DMS 273 (cell line): Measurements from ENCODE around the gene PEX14.
"Not testable (repeated sequence)": the region's sequence is repeated elsewhere in the genome, so short reads cannot be mapped to it uniquely, and the experiment has no call there.

Experiments
- DNase-seq: peaks from one replicate; lab custom pipeline; 2025; ENCODE audit not compliant: unreplicated experiment; lab: John Stamatoyannopoulos, UW

The PEX14 gene

GRCh38 chr1:10494418-10494753, 19.6 kb downstream of the PEX14 start:
- no peak for DNase-seq

- peak; percentile 85 for DNase-seq
Measured at GRCh38 chr1:10494754-10495474, 20.2 kb downstream of the PEX14 start.

GRCh38 chr1:10495475-10495817, 20.7 kb downstream of the PEX14 start:
- no peak for DNase-seq

GRCh38 chr1:10495952-10496351, 21.2 kb downstream of the PEX14 start:
- DNase-seq = no peak

GRCh38 chr1:10497109-10497508, 22.4 kb downstream of the PEX14 start:
- no peak for DNase-seq

- DNase-seq = no peak
Measured at GRCh38 chr1:10498231-10498630, 23.5 kb downstream of the PEX14 start.

- no peak for DNase-seq
Measured at GRCh38 chr1:10502206-10502605, 27.5 kb downstream of the PEX14 start.

GRCh38 chr1:10504249-10504648, 29.5 kb downstream of the PEX14 start:
- no peak for DNase-seq

- DNase-seq = not testable (repeated sequence)
Measured at GRCh38 chr1:10506046-10506676, 31.4 kb downstream of the PEX14 start.

GRCh38 chr1:10506677-10507047, 31.9 kb downstream of the PEX14 start:
- no peak for DNase-seq

GRCh38 chr1:10507111-10507879, 32.5 kb downstream of the PEX14 start:
- DNase-seq = peak; percentile 83

- peak; percentile 92 for DNase-seq
Measured at GRCh38 chr1:10508511-10508951, 33.8 kb downstream of the PEX14 start.

- no peak for DNase-seq
Measured at GRCh38 chr1:10509809-10510509, 35.2 kb downstream of the PEX14 start.

GRCh38 chr1:10510520-10511493, 36.1 kb downstream of the PEX14 start:
- DNase-seq = no peak

- no peak for DNase-seq
Measured at GRCh38 chr1:10511494-10511885, 36.7 kb downstream of the PEX14 start.

- DNase-seq = no peak
Measured at GRCh38 chr1:10513199-10513598, 38.4 kb downstream of the PEX14 start.

GRCh38 chr1:10514490-10515235, 39.9 kb downstream of the PEX14 start:
- DNase-seq = peak; percentile 73

GRCh38 chr1:10515301-10515975, 40.7 kb downstream of the PEX14 start:
- no peak for DNase-seq
